Nephron (organoid): ENCODE data around the gene SPIRE1.
"Not testable (repeated sequence)": the region's sequence is repeated elsewhere in the genome, so short reads cannot be mapped to it uniquely, and the experiment has no call there.

Experiments used
- H3K27ac Mint-ChIP-seq, 3 experiments: 2 replicates each; pipeline ENCODE4 v1.8.0; 2020; ENCODE audit warnings: mixed read lengths in 3 of 3, mild to moderate bottlenecking in 2 of 3, moderate library complexity in 1 of 3
- H3K27me3 Mint-ChIP-seq: 2 replicates; pipeline ENCODE4 v1.8.0; 2021; ENCODE audit warnings: low read depth, mild to moderate bottlenecking, moderate library complexity, mixed read lengths
- H3K36me3 Mint-ChIP-seq: 2 replicates; pipeline ENCODE4 v1.8.0; 2020; ENCODE audit warnings: low read depth, mixed read lengths
- H3K4me1 Mint-ChIP-seq: 2 replicates; pipeline ENCODE4 v1.8.0; 2020; ENCODE audit warnings: mixed read lengths
- H3K4me3 Mint-ChIP-seq, 3 experiments: 2 replicates each; pipeline ENCODE4 v1.8.0; 2020; ENCODE audit warnings: mild to moderate bottlenecking in 3 of 3, mixed read lengths in 3 of 3, moderate library complexity in 2 of 3
- H3K9me3 Mint-ChIP-seq: 2 replicates; pipeline ENCODE4 v1.8.0; 2020; ENCODE audit warnings: mixed read lengths
- TF ChIP-seq, protein P1 (sequence below), 3 experiments: fragments of 200-600 bp; sonication (generic); IDR thresholded peaks; one replicate each; pipeline ENCODE4 v1.5.0; 2021; ENCODE audit warnings: antibody characterized with exemption in 3 of 3; ENCODE audit not compliant: unreplicated experiment in 3 of 3

Gene SPIRE1

DNA sequence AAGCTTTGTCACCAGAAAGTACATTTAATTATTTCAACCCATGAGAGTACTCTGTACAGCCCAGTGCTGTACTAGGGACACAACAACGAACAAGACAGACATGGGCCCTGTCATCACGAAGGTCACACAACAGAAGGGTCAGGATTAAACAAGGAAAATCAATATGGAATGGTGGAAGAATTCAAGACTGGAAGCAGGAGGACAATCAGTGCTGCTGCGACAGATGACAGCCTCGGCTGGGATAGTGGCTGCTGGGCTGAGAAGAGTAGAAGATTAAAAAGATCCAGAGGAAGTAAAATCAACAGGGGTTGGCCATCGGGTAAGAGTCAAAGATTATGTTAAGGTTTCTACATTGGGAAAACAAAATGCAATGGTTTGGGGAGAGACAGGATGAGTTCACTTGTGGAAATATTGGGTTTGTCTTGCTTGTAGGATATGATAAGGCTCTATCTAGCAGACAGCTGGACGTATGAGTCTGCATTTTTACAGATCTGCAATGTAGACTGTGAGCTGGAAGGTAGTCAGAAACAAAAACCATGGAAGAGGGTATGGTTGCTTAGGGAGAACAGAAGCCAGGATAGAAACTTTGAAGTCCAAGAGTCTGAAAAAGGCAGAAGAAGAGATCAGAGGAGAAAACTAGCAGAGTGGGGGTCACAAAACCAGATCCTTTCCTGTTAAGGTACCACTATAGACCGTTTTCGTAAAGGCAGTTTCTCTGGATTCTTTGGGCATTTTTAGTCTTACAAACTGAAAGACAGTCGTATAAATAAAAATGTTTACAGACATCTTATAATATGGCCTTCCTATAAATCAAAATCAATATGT, 166.1 kb downstream of the SPIRE1 start:
- peaks cover 42% of the 10 kb centered on the region for H3K36me3 Mint-ChIP-seq
- no peak overlapping the region for H3K27ac Mint-ChIP-seq
- no peak overlapping the region for H3K4me3 Mint-ChIP-seq
- no peaks in the 10 kb centered on the region for H3K4me1 Mint-ChIP-seq
- H3K9me3 Mint-ChIP-seq = peaks cover 11% of the 10 kb centered on the region
- no peaks in the 10 kb centered on the region for H3K27me3 Mint-ChIP-seq
- TF ChIP-seq, protein P1, sequence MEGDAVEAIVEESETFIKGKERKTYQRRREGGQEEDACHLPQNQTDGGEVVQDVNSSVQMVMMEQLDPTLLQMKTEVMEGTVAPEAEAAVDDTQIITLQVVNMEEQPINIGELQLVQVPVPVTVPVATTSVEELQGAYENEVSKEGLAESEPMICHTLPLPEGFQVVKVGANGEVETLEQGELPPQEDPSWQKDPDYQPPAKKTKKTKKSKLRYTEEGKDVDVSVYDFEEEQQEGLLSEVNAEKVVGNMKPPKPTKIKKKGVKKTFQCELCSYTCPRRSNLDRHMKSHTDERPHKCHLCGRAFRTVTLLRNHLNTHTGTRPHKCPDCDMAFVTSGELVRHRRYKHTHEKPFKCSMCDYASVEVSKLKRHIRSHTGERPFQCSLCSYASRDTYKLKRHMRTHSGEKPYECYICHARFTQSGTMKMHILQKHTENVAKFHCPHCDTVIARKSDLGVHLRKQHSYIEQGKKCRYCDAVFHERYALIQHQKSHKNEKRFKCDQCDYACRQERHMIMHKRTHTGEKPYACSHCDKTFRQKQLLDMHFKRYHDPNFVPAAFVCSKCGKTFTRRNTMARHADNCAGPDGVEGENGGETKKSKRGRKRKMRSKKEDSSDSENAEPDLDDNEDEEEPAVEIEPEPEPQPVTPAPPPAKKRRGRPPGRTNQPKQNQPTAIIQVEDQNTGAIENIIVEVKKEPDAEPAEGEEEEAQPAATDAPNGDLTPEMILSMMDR (IDR thresholded peaks at IDR 0.05; ENCODE audit: unreplicated experiment in 3 of 3) = no peak

DNA sequence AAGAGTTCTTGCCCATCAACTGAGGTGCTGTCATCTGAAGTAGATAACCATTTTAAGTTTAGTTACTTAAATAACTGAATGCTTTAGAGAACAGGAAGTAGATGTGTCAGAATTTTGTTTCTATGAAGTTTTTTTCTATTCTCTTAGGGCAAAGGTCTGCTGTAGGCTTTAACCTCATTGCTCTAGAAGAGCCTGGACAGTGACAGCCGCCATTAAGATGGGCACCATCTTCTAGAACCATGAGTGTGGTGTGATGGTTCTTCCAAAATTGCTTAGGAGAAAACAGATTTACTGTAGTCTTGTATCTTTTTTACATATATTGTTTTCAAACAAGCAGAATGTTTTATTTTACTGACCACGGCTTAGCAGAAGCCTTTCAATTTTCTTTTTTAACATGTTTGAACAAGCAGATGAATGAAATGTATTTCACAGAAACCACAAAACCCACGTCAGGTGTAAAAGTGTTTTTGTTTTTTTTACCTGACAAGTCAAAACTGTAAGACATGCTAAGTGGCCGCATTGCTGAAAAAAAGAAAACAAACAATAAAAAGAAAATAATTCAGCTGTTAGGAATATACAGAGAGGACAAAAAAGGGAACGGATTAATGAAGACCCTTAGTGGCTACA, 172.3 kb downstream of the SPIRE1 start:
- Mint-ChIP-seq H3K27ac (no peak overlapping the region), H3K4me3 (no peak overlapping the region), H3K4me1 (no peaks in the 10 kb centered on the region), H3K27me3 (no peaks in the 10 kb centered on the region), H3K9me3 (no peaks in the 10 kb centered on the region), H3K36me3 (peaks cover 7% of the 10 kb centered on the region)
- TF ChIP-seq, protein P1 (IDR thresholded peaks at IDR 0.05; ENCODE audit: unreplicated experiment in 3 of 3) = no peak

DNA sequence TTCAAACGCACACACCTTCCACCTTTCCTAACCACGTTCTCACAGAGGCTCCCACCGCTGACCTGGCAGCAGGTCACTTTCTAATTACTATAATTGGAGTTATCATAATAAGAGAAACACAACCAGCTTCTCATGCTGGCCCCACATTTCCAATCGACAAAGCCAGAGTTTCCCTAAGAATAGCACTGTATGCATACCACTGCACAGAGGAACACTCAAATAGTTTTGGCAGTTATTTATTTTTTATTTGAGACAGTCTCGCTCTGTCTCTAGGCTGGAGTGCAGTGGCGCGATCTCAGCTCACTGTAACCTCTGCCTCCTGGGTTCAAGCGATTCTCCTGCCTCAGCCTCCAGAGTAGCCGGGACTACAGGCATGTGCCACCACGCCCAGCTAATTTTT, 176.0 kb downstream of the SPIRE1 start:
- not testable (repeated sequence) for H3K4me1 Mint-ChIP-seq, H3K9me3 Mint-ChIP-seq, H3K27ac Mint-ChIP-seq, H3K27me3 Mint-ChIP-seq, H3K4me3 Mint-ChIP-seq
- peaks cover 17% of the 10 kb centered on the region for H3K36me3 Mint-ChIP-seq

DNA sequence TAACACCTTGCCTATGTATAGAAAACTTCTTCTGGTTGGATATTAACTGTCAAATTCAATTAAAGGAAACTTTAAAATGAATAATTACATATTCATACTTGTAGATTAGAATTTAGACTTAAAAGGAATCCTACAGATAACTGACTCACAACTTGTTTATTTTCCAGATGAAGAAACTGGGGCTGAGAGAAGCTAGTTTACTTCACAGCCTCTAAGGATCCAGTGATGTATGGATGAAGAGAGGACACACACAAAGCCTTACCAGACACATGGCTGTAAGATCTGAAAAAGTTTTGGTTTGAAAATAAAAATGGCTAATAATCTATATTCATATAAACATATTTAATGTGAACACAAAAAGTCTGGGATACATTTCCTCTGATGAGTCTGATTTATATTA, 177.9 kb downstream of the SPIRE1 start:
- H3K4me3 Mint-ChIP-seq = no peak overlapping the region
- H3K9me3 Mint-ChIP-seq = no peaks in the 10 kb centered on the region
- H3K27me3 Mint-ChIP-seq = no peaks in the 10 kb centered on the region
- no peaks in the 10 kb centered on the region for H3K4me1 Mint-ChIP-seq
- no peak overlapping the region for H3K27ac Mint-ChIP-seq
- TF ChIP-seq, protein P1 (IDR thresholded peaks at IDR 0.05; ENCODE audit: unreplicated experiment in 3 of 3) = no peak
- peaks cover 23% of the 10 kb centered on the region for H3K36me3 Mint-ChIP-seq

DNA sequence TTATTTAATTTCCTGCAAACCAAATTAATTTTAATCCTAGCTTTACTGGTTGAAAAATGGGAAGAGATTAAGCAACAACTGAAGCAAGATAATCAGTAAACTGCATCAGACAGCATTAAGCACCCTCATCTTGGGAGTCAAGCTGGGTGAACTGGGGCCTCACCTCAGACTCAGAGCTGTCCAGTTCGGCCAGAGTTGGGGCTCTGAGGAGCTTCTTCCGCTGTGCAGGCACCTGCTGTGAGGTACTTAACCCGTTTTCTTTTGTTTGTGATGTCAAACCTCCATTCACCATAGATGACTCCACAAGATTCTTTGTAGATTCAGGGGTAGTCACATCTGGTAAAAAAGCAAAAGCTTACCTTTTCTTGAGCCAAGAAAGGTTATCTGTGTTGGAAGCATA, 178.4 kb downstream of the SPIRE1 start:
- peaks cover 25% of the 10 kb centered on the region for H3K36me3 Mint-ChIP-seq

DNA sequence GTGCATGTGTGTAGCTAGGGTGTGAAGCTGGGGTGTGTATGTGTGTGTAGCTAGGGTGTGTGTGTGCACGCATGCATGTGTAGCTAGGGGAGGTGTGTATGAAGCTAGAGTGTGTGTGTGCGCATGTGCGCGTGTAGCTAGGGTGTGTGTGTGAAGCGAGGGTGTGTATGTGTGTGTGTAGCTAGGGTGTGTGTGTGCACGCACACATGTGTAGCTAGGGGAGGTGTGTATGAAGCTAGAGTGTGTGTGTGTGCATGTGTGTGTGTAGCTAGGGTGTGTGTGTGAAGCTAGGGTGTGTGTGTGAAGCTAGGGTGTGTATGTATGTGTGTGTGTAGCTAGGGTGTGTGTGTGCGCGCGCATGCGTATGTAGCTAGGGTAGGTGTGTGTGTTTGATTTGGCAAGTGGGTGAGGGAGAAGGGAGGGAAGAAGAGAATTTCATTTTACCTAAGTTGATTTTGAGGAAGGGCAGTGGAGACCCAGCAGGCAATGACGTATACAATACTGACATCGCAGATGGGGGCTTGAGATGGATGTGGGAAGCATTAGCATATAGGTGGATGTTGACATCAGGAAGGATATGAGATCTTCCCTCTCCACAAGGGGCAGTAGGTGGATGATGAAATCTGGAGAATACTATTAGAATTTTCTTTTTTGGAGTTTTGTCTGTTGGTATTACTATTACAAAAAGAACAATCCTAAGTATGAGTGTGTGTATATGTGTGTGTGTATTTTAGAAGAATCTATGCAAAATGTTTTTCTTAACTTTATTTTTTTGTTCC, 179.4 kb downstream of the SPIRE1 start:
- H3K4me3 Mint-ChIP-seq = no peak overlapping the region
- H3K36me3 Mint-ChIP-seq = peaks cover 25% of the 10 kb centered on the region
- no peaks in the 10 kb centered on the region for H3K27me3 Mint-ChIP-seq
- H3K9me3 Mint-ChIP-seq = no peaks in the 10 kb centered on the region
- no peaks in the 10 kb centered on the region for H3K4me1 Mint-ChIP-seq
- TF ChIP-seq, protein P1 (IDR thresholded peaks at IDR 0.05; ENCODE audit: unreplicated experiment in 3 of 3) = no peak
- no peak overlapping the region for H3K27ac Mint-ChIP-seq

More for the DNA sequence above, 178.4 kb downstream of the SPIRE1 start:
- no peaks in the 10 kb centered on the region for H3K4me1 Mint-ChIP-seq
- H3K9me3 Mint-ChIP-seq = no peaks in the 10 kb centered on the region
- TF ChIP-seq, protein P1 (IDR thresholded peaks at IDR 0.05; ENCODE audit: unreplicated experiment in 3 of 3) = no peak
- H3K4me3 Mint-ChIP-seq = no peak overlapping the region
- no peak overlapping the region for H3K27ac Mint-ChIP-seq
- H3K27me3 Mint-ChIP-seq = no peaks in the 10 kb centered on the region
